KOPT-K1 (cell line): ENCODE measurements around the gene MRM2.
A peak's percentile ranks its signal among the peaks of the same experiment; 100 is the strongest.

Experiments used
- H3K27ac ChIP-seq: fragments of 200-600 bp; sonication (generic); 2 replicates; pipeline ENCODE4 v1.5.1; 2016; ENCODE audit warnings: antibody characterized with exemption, mild to moderate bottlenecking, low read depth, low read length; ENCODE audit not compliant: poor library complexity, severe bottlenecking
- H3K36me3 ChIP-seq: fragments of 200-600 bp; sonication (generic); 2 replicates; pipeline ENCODE4 v1.5.1; 2017; ENCODE audit warnings: antibody characterized with exemption, mild to moderate bottlenecking, low read length, moderate library complexity; ENCODE audit not compliant: insufficient read depth
- H3K9me3 ChIP-seq: fragments of 200-600 bp; sonication (generic); 2 replicates; pipeline ENCODE4 v1.5.1; 2017; ENCODE audit warnings: antibody characterized with exemption, low read length, mild to moderate bottlenecking; ENCODE audit not compliant: insufficient read depth, poor library complexity, severe bottlenecking

The MRM2 gene

GRCh38 chr7:2213551-2214215 lies 28.3 kb downstream of the MRM2 start:
- Histone ChIP-seq H3K9me3 (no peaks in the 10 kb centered on the region), H3K36me3 (peaks cover 98% of the 10 kb centered on the region), H3K27ac (peak overlapping the region; percentile 57)

DNA sequence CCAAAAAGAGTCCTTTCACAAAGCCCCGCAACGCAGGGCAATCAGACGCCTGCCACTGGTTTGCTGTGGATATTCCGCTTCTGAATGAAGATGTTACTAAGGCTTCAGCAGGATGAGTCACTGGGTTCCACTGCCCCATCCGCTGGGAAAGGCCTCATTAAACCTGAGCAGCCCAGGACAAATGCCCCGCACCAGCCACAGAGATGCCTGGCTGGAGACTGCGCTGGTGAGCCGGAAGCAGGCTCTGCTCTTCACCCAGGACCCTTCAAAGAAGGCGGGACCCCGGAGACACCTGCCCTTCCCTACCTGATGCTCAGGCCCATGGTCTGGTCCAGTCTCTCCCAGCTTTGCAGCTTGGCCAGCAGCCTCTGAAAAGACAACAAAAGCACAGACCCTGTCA lies 29.1 kb downstream of the MRM2 start:
- H3K27ac ChIP-seq, result no peak overlapping the region
- H3K9me3 ChIP-seq, result no peaks in the 10 kb centered on the region
- peaks cover 98% of the 10 kb centered on the region for H3K36me3 ChIP-seq

DNA sequence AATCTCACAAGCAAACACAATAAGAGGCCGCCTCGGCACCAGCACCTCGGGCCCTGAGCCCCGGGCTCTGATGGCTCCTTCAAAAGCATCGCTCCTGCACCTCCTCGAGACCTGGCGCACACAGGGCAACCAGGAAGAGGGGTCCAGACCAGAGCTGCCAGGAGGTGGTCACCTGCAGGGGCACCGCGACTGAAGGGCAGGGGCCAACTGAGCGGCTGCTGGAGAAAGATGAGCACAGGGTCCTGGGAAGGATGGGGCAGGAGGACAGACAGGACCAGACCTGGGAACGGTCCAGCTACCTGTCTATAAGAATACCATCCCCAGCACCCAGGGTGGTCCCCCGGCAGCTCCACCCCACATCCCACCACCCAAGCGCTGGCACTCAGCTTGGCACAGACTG lies 30.1 kb downstream of the MRM2 start:
- Histone ChIP-seq H3K9me3 (no peaks in the 10 kb centered on the region), H3K27ac (no peak overlapping the region), H3K36me3 (peaks cover 98% of the 10 kb centered on the region)

- no peaks in the 10 kb centered on the region for H3K9me3 ChIP-seq
- H3K36me3 ChIP-seq, result peaks cover 98% of the 10 kb centered on the region
- H3K27ac ChIP-seq, result no peak overlapping the region
Observed at GRCh38 chr7:2211259-2211880, 30.6 kb downstream of the MRM2 start.

- peaks cover 98% of the 10 kb centered on the region for H3K36me3 ChIP-seq
- no peaks in the 10 kb centered on the region for H3K9me3 ChIP-seq
- no peak overlapping the region for H3K27ac ChIP-seq
Observed at GRCh38 chr7:2210551-2211258, 31.3 kb downstream of the MRM2 start.

- Histone ChIP-seq H3K9me3 (no peaks in the 10 kb centered on the region), H3K27ac (no peak overlapping the region), H3K36me3 (peaks cover 98% of the 10 kb centered on the region)
Observed at GRCh38 chr7:2209961-2210323, 32.1 kb downstream of the MRM2 start.

DNA sequence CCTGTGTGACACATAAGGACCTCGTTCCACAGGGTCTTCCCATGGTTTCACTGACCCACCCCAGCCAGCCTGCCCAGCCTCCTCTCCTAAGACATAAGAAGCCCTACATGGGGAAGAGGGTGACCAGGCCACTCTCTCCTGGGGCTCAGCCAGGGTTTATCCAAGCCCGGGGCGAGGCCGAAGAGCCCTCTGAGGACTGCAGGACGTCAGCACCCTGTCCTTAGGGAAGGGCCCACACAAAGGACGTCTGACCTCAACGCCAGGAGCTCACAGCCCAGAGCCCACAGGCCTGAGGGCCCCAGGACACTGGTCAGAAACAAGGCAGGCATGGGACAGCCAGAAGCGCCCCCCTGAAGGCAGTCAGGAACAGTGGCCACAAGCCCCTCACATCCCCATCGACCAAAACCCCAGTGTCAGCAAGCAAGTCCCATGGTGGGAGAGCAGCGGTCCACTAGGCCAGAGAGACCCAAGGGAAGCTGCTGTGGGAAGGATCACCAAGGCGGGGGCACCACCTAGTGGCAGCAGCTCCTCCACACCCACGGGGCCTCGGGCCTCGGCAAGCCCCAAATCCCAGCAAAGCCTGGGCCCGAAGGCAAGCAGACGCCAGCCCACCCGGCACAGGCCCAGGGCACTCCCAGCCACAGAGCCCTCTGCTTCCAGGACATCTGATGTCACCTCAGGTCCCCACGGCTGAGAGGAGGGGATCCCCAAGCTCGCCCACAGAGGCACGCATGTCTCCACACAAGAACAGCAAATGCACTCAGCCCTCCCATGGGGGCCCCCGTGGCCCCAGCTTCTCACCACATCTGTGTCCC lies 32.7 kb downstream of the MRM2 start:
- Histone ChIP-seq H3K36me3 (peaks cover 98% of the 10 kb centered on the region), H3K9me3 (no peaks in the 10 kb centered on the region), H3K27ac (no peak overlapping the region)

DNA sequence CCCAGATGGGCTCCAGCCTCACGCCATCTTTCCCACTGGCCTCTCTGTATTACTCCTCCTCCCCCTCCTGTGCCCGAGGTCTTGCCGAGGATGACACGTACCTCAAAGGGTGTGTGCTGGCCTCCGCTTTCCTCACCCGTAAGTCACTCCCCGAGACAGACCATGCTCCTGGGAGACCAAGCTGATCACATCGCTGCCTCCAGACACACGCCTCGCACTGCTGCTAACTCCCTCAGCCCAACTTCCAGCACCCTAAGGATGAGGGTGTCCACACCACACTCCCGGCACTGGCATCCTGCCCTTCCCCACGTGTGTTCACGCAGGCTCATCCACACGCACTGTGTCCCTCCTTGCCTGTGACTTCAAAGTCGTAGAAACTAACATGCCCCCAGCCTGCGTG lies 33.3 kb downstream of the MRM2 start:
- Histone ChIP-seq H3K27ac (no peak overlapping the region), H3K36me3 (peaks cover 98% of the 10 kb centered on the region)

DNA sequence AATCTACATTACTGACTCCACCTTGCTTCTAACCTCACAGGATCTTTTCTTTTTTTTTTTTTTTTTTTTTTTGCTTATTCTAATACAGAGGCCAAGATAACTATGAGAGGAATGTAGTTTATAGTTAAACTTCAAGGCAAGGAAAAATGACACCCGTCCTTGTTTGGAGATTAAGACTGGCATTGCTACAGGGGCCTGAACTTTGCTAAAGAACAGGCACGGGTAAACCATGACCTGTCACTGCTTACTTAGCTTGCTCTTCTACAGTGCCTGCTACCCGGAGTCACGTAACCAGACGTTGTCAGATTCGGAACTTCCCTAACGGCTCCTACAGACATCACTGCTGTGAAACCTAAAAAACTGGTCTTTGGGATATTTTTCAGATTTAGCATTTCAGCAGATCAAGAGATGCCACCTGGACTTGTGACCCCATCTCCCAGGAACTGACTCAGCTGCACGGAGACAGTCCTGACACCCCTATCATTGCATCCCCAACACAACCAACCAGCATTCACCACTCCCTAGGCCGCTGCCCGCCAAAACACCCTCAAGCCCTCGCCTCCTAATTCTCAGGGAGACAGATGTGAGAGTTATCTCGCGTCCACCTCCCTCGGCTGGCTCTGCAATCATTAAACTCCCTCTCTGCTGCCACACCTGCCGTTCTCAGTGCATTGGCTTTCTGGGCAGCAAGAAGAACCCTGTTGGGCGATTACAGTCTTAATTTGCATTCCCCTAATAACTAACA lies 36.8 kb downstream of the MRM2 start:
- peaks cover 95% of the 10 kb centered on the region for H3K36me3 ChIP-seq
- no peak overlapping the region for H3K27ac ChIP-seq
- H3K9me3 ChIP-seq, result no peaks in the 10 kb centered on the region

More for the DNA sequence above, 33.3 kb downstream of the MRM2 start:
- no peaks in the 10 kb centered on the region for H3K9me3 ChIP-seq

- Histone ChIP-seq H3K36me3 (peaks cover 95% of the 10 kb centered on the region), H3K27ac (no peak overlapping the region), H3K9me3 (no peaks in the 10 kb centered on the region)
Observed at GRCh38 chr7:2204446-2204845, 37.6 kb downstream of the MRM2 start.

DNA sequence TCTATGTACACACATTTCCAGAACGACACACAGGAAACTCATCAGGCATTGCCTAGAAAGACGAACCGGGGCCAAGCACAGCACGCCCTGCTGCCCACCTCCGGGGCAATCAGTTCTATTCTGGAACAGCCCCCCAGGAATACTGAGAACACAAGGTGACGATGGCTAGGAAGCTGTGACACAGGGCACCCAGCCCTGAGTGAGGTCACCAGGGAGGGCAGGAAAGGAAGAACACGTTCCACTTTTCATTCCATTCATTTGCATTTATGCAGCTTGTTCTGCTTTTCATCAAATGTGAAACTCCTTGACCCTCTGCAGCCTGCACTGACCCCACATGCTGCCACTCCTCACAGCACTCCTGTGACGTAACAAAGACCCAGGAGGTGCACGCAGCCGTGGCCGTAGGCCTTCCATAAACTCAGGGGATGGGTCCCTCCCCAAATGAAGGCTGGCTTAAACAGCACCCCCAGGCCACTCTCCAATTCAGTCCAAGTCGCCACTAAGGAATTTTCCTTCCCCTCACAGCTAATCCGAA lies 38.2 kb downstream of the MRM2 start:
- H3K27ac ChIP-seq, result no peak overlapping the region
- H3K36me3 ChIP-seq, result peaks cover 95% of the 10 kb centered on the region

DNA sequence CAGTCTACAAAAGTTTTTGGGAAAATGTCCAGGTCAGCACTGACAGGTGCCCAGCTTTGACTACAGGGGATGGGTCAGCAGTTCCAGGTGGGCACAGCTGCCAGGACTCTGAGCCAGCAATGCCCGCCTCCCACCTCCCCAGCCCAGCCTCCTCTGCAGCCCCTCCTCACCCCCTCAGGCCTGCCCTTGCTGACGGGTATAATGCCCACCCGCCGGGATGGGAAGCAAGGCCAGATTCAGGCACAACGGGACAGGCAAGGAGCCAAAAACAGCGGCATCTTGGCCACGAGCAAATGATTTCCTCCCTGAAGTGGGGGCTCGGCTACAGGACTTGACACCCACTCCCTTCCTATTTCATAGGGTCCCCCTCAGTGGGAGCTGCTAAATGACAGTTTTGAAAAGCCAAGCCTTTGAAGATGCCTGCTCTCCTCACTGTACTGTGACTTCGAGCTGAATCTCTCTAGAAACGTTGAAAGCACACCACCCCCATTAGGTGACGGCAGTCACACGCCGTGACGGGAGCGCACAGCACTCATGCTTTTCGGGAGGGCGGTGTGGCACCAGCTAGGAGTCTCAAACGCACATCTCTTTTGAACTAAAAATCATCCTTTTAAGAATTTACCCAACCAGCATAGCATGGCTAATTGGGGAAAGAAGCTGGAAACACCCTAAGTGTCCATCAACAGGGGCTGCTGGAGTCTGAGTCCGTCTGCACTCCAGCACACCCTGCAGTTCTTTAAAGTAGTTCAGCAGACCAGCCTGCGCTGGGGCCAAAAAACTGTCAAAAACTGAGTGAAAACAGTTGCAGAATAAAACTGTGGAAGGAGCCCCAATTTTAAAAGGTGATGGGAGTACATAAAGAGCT lies 38.9 kb downstream of the MRM2 start:
- Histone ChIP-seq H3K27ac (no peak overlapping the region), H3K36me3 (peaks cover 95% of the 10 kb centered on the region), H3K9me3 (no peaks in the 10 kb centered on the region)

More for the DNA sequence above, 38.2 kb downstream of the MRM2 start:
- H3K9me3 ChIP-seq, result no peaks in the 10 kb centered on the region

DNA sequence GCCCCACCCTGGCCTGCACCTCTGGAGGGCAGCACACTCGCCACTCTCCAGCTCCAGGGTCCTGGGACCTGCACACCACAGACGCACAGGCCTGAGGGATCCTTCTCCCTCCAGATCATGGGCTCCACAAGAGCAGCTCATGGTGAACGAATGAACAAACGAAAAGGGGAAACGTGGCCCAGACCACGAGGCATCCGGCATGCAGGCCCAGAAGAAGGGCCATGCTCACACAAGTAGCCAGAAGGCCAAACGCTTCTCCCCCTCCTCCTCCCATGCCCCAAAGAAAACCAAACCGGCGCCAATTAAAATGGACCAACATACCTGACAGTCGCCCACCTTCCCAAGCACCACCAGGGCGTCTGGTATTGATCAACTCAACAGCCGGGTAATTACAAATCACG lies 39.6 kb downstream of the MRM2 start:
- no peak overlapping the region for H3K27ac ChIP-seq

More for the DNA sequence above, 39.6 kb downstream of the MRM2 start:
- Histone ChIP-seq H3K36me3 (peaks cover 92% of the 10 kb centered on the region), H3K9me3 (no peaks in the 10 kb centered on the region)
